HL-60 (cell line): Measurements from ENCODE around the gene AQP1.

Source experiments
- CTCF ChIP-seq: IDR thresholded peaks from one replicate; pipeline ENCODE4 v1.5.1; 2011; ENCODE audit warnings: low read length, control low read depth, inconsistent platforms; ENCODE audit not compliant: insufficient read depth
- POLR2AphosphoS5 ChIP-seq: IDR thresholded peaks from 2 replicates; pipeline ENCODE4 v1.6.1; 2012; ENCODE audit warnings: low read depth
- SPI1 ChIP-seq: IDR thresholded peaks from 2 replicates; pipeline ENCODE4 v1.6.1; 2012; ENCODE audit warnings: low read depth, mild to moderate bottlenecking, borderline replicate concordance
- TF ChIP-seq, protein P1 (sequence below): IDR thresholded peaks from 2 replicates; pipeline ENCODE4 v1.6.1; 2012; ENCODE audit warnings: low read depth; ENCODE audit not compliant: insufficient replicate concordance

GRCh38 chr7:30933124-30933974 lies 21.7 kb downstream of the AQP1 start:
- no peak for TF ChIP-seq CTCF
- TF ChIP-seq, protein P1, sequence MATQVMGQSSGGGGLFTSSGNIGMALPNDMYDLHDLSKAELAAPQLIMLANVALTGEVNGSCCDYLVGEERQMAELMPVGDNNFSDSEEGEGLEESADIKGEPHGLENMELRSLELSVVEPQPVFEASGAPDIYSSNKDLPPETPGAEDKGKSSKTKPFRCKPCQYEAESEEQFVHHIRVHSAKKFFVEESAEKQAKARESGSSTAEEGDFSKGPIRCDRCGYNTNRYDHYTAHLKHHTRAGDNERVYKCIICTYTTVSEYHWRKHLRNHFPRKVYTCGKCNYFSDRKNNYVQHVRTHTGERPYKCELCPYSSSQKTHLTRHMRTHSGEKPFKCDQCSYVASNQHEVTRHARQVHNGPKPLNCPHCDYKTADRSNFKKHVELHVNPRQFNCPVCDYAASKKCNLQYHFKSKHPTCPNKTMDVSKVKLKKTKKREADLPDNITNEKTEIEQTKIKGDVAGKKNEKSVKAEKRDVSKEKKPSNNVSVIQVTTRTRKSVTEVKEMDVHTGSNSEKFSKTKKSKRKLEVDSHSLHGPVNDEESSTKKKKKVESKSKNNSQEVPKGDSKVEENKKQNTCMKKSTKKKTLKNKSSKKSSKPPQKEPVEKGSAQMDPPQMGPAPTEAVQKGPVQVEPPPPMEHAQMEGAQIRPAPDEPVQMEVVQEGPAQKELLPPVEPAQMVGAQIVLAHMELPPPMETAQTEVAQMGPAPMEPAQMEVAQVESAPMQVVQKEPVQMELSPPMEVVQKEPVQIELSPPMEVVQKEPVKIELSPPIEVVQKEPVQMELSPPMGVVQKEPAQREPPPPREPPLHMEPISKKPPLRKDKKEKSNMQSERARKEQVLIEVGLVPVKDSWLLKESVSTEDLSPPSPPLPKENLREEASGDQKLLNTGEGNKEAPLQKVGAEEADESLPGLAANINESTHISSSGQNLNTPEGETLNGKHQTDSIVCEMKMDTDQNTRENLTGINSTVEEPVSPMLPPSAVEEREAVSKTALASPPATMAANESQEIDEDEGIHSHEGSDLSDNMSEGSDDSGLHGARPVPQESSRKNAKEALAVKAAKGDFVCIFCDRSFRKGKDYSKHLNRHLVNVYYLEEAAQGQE: no peak
- TF ChIP-seq POLR2AphosphoS5: no peak
- no peak for TF ChIP-seq SPI1
